ENCODE measurements around the gene GLG1. TPM values are rescaled to one million over a fixed set of nuclear protein-coding genes. Genes with fewer than 3 reads are reported as not detected.

Gene GLG1
- total RNA-seq, 1 experiment from 2014 or later, result 237 TPM

DNA sequence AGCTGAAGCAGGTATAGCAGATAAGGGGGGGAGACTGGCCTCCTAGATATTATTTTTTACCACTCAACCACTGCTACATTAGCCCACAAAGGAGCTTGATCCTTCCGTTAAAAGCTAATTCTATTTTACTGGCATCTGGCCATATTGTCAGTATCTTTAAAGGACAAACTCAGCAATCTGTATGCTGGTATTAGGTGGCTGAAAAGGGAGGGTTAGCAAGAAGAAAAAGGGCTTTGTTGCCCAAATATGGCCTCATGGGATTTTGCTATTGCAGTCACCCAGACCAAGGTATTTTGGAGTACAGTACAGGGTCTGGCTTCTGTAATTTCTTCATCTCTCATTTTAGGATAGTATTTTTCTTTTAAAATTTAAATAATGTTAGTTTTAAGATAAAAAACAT is 45.3 kb upstream of the GLG1 start:
- ATAC-seq, result no peak

More for the DNA sequence above, 45.3 kb upstream of the GLG1 start:
- Histone ChIP-seq H4K20me1 (ENCODE audit: insufficient read depth) (peaks cover 30% of the 10 kb centered on the region; the same call in 1 of the 2 replicates), H3K9me3 (ENCODE audit: control insufficient read depth in 1 of 2, insufficient read depth in 1 of 2, low read depth in 1 of 2, low read length in 2 of 2) (no peaks in the 10 kb centered on the region), H3K9ac (ENCODE audit: low read length) (no peak overlapping the region), H3K27ac (ENCODE audit: low read depth, low read length) (no peak overlapping the region), H3K27me3 (ENCODE audit: insufficient read depth, low read length) (no peaks in the 10 kb centered on the region), H3K36me3 (ENCODE audit: control insufficient read depth in 1 of 2, insufficient read depth in 2 of 2, low read length in 2 of 2) (peaks cover 49 to 58% of the 10 kb centered on the region in 2 experiments), H3K4me1 (ENCODE audit: control insufficient read depth in 1 of 2, insufficient read depth in 2 of 2, low read length in 2 of 2) (peaks cover 2 to 7% of the 10 kb centered on the region in 2 experiments; a peak in 3 of 4 replicates), H3K4me3 (replicated peaks in 1 of 2; ENCODE audit: low read depth in 1 of 2, low read length in 2 of 2) (no peak overlapping the region), H2AFZ (ENCODE audit: low read depth, low read length, poor library complexity, severe bottlenecking) (no peak overlapping the region), H3K79me2 (ENCODE audit: insufficient read depth, low read length) (peaks cover 100% of the 10 kb centered on the region), H3K4me2 (ENCODE audit: low read length) (no peak overlapping the region), H3K9me2 (ENCODE audit: insufficient read depth) (no peaks in the 10 kb centered on the region)
- TF ChIP-seq SRF (IDR thresholded peaks at IDR 0.05; ENCODE audit: low read depth) (no peak), RAD21 (IDR thresholded peaks at IDR 0.05; ENCODE audit: low read depth) (no peak), ZNF274 (IDR thresholded peaks at IDR 0.05; ENCODE audit: low read depth, low read length) (no peak), YY1 (IDR thresholded peaks at IDR 0.05; ENCODE audit: extremely low read depth, insufficient replicate concordance, low read depth, low read length) (no peak), TCF7L2 (IDR thresholded peaks at IDR 0.05; ENCODE audit: borderline replicate concordance, extremely low read depth, insufficient read depth, insufficient read length) (no peak), SIN3A (IDR thresholded peaks at IDR 0.05; ENCODE audit: low read depth) (no peak), SP1 (IDR thresholded peaks at IDR 0.05; ENCODE audit: low read depth) (no peak), ELF1 (IDR thresholded peaks at IDR 0.05; ENCODE audit: borderline replicate concordance, low read depth) (no peak), JUND (IDR thresholded peaks at IDR 0.05) (no peak), POLR2AphosphoS5 (IDR thresholded peaks at IDR 0.05; ENCODE audit: low read depth, low read length) (no peak), ZFX (IDR thresholded peaks at IDR 0.05) (no peak), CBX3 (IDR thresholded peaks at IDR 0.05; ENCODE audit: low read depth) (no peak), EGR1 (IDR thresholded peaks at IDR 0.05; ENCODE audit: low read depth) (no peak), POLR2A (IDR thresholded peaks at IDR 0.05; ENCODE audit: borderline replicate concordance, extremely low read depth, insufficient read depth, insufficient read length) (no peak), ZBTB33 (IDR thresholded peaks at IDR 0.05; ENCODE audit: extremely low read depth, insufficient replicate concordance, low read length) (no peak), EZH2 (IDR thresholded peaks at IDR 0.05) (no peak), CEBPB (IDR thresholded peaks at IDR 0.05; ENCODE audit: low read depth) (no peak), FOSL1 (IDR thresholded peaks at IDR 0.05; ENCODE audit: low read depth) (no peak)
- TF ChIP-seq, protein P1, sequence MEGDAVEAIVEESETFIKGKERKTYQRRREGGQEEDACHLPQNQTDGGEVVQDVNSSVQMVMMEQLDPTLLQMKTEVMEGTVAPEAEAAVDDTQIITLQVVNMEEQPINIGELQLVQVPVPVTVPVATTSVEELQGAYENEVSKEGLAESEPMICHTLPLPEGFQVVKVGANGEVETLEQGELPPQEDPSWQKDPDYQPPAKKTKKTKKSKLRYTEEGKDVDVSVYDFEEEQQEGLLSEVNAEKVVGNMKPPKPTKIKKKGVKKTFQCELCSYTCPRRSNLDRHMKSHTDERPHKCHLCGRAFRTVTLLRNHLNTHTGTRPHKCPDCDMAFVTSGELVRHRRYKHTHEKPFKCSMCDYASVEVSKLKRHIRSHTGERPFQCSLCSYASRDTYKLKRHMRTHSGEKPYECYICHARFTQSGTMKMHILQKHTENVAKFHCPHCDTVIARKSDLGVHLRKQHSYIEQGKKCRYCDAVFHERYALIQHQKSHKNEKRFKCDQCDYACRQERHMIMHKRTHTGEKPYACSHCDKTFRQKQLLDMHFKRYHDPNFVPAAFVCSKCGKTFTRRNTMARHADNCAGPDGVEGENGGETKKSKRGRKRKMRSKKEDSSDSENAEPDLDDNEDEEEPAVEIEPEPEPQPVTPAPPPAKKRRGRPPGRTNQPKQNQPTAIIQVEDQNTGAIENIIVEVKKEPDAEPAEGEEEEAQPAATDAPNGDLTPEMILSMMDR (IDR thresholded peaks at IDR 0.05 in 2 of 3, conservative IDR thresholded peaks at IDR 0.05 in 1 of 3; ENCODE audit: borderline replicate concordance in 1 of 3, insufficient read depth in 1 of 3, low read depth in 2 of 3, low read length in 2 of 3), result no peak
- RAD21 ChIA-PET (ENCODE audit: low non-redundant PET in 1 of 2, low total read pairs in 2 of 2, uncharacterized antibody in 2 of 2, unreplicated experiment in 2 of 2), result no interaction called here
- DNase-seq (ENCODE audit: low read depth, low spot score), result no peak
- POLR2A ChIA-PET, result interaction anchor here (1.7 kb wide), 1 partner anchor 14 kb away, joined by 6 read pairs; the partner anchor contains the start of gene RFWD3
- CTCF ChIA-PET, result interaction anchor here (0.8 to 1.7 kb wide), 4 partner anchors 11 to 342 kb away, joined by 3 to 11 read pairs (median 4); no protein-coding TSS in a partner anchor
- intact Hi-C loops (cut with micrococcal nuclease), result loop anchor here (10.0 kb wide), 1 partner anchor 347 kb away; no protein-coding TSS in a partner anchor
- no TSS peak for BruUV-seq (replicated peaks)
